Measurements from ENCODE around the gene PARP14.
A peak's percentile ranks its signal among the peaks of the same experiment; 100 is the strongest.
"Not testable (repeated sequence)": the region's sequence is repeated elsewhere in the genome, so short reads cannot be mapped to it uniquely, and the experiment has no call there.

The PARP14 gene

GRCh38 chr3:122680475-122681283 is at the start of gene PARP14:
Gene PARP14 (plus strand): TSS chr3:122680839. CDS start chr3:122680884, 45 bp downstream.
- DNase-seq, result peak; percentile 13

DNA sequence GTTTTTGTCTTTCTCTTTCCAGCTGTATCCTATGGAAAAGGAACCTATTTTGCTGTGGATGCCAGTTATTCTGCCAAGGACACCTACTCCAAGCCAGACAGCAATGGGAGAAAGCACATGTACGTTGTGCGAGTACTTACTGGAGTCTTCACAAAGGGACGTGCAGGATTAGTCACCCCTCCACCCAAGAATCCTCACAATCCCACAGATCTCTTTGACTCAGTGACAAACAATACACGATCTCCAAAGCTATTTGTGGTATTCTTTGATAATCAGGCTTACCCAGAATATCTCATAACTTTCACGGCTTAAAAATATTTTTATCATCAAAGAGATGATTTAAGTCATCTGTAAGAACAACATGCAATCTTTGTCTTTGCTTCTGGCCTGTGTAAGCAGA is 44.9 kb upstream of the PARP14 start:
- no peak for DNase-seq

GRCh38 chr3:122636697-122637096 is 43.9 kb upstream of the PARP14 start:
- no peak for DNase-seq

- no peak for DNase-seq
These were observed 40.1 kb upstream of the PARP14 start for GRCh38 chr3:122640437-122640999.

GRCh38 chr3:122642935-122643334 is 37.7 kb upstream of the PARP14 start:
- no peak for DNase-seq

DNA sequence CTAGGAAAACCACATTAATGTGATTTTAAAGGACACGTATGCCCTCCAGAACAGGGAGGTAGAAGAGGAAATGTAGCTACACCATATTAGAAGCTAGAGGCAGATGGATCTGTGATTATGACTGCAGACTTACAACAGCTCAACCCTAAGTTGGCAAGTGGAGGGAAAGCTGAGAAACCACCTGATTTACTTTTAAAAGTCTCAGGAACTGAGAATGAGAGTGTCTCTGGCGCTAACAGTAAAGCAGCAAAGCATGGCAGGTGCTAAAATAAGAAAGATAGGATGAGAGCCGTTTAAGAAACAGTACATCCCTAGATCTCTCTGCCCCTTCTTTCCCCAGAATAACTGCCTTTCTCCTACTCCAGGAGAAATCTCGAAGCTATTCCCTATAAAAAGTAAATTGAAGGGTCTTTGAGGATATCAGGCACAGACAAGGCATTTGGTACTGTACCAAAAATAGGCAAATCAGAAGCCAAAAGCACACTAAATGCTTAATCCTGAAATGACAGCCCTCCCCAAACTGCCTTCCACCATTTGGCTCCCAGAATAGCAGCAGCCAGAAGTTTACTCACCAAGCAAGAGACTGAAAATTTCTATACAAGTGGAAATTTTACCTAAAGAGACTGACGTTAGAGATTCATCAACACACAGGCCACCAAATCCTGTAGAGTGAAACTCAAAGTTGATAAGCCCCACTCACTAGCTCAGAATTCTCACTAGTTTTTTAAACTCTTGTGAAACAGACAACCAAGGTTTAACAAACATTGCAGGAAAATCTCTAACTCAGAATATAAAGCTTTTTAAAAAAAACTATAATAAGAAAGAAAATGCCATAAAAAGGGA is 34.3 kb upstream of the PARP14 start:
- DNase-seq, result no peak

GRCh38 chr3:122651233-122651907 is 29.3 kb upstream of the PARP14 start:
- DNase-seq, result not testable (repeated sequence)

GRCh38 chr3:122651962-122652361 is 28.7 kb upstream of the PARP14 start:
- not testable (repeated sequence) for DNase-seq

- DNase-seq, result not testable (repeated sequence)
These were observed 22.3 kb upstream of the PARP14 start for GRCh38 chr3:122658336-122658735.

GRCh38 chr3:122660297-122660974 is 20.2 kb upstream of the PARP14 start:
- no peak for DNase-seq

- DNase-seq, result no peak
These were observed 19.0 kb upstream of the PARP14 start for GRCh38 chr3:122661633-122662032.

DNA sequence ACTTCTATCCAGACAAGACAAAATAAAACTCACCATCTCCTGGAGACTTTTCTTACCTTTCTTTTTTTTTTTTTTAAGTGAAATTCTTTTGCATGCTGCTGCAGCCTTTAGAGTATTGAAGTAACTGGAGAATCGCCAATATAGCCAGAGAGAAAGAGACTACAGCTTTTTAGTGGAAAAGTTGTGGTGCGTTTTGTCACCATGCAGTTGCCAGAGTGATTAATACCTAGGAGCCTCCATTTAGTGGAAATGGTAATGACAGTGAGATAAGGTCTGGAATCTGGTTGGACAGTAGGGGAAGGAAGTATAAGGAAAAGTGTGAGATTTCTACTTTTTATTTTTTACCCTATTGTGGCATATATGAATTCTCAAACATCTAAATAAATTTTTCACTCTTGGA is 18.1 kb upstream of the PARP14 start:
- DNase-seq, result no peak

GRCh38 chr3:122665226-122665786 is 15.3 kb upstream of the PARP14 start:
- DNase-seq, result no peak

DNA sequence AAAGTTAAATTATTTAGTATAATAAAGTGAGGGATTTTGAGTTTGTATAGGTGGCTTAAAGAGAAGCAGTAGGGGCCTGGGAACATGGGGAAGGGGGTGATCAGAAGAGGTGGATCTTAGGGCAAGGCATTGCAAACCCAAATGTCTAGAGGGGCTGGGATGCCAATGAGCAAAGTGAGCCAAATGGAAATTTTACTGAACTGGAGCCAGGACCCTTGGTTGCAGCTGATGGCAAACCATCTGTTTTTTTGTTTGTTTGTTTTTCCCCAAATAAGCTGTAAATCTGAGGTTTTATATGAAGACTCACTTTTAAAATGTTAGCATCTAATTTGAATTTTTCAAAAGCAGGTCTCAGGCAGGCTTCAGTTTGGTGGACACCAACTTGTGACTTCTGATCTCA is 14.8 kb upstream of the PARP14 start:
- no peak for DNase-seq

GRCh38 chr3:122668930-122669730 is 11.5 kb upstream of the PARP14 start:
- no peak for DNase-seq

GRCh38 chr3:122671553-122671952 is 9.1 kb upstream of the PARP14 start:
- no peak for DNase-seq

DNA sequence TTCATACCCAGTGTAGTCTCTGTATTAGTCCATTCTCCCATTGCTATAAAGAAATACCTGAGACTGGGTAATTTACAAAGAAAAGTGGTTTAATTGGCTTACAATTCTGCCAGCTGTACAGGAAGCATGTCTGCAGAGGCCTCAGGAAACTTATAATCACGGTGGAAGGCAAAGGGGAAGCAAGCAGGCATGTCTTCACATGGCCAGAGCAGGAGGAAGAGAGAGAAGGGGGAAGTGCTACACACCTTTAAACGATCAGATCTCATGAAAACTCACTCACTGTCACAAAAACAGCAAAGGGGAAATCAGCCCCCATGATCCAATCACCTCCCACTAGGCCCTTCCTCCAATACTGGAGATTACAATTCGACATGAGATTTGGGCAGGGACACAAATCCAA is 6.3 kb upstream of the PARP14 start:
- DNase-seq, result no peak

GRCh38 chr3:122676759-122677158 is 3.9 kb upstream of the PARP14 start:
- no peak for DNase-seq

DNA sequence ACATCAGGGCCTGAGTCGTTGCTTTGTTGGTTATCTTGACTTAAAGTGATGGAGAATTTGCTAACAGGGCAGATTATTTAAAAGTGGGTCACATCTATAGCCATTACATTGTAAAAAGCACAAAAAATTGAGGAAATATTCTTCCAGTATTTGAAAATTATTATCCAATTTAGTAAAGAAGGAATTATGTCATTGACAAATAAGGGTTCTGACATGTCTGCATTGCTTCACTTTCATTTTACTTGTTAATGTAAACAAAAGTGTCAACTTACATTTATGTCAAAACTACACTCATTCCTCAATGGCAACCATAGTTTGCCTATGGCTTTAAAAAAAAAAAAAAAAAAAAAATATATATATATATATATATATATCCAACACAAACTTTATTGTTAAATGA is 3.4 kb upstream of the PARP14 start:
- DNase-seq, result no peak

GRCh38 chr3:122678506-122678905 is 2.1 kb upstream of the PARP14 start:
- no peak for DNase-seq
